Tibial nerve (tissue), 4 donors: ENCODE results near the gene NKAIN2.

Experiments used
- EP300 ChIP-seq, 2 donors: sonication (generic); formaldehyde crosslinking; IDR thresholded peaks; one replicate each; pipeline ENCODE4 v1.6.1; 2017; ENCODE audit warnings: antibody characterized with exemption in 2 of 2, mild to moderate bottlenecking in 1 of 2
- POLR2A ChIP-seq, 2 donors: fragments of 450-650 bp; IDR thresholded peaks; one replicate each; pipeline ENCODE4 v1.6.1; 2017; ENCODE audit warnings: antibody characterized with exemption in 2 of 2, mild to moderate bottlenecking in 2 of 2, moderate library complexity in 2 of 2
- TF ChIP-seq, protein P1 (sequence below), 5 experiments: fragments of 200-600 bp in 3 of 5; fragments of 450-650 bp in 2 of 5; sonication (generic) in 3 of 5; IDR thresholded peaks; one replicate each; pipeline ENCODE4 v1.5.1; 2016 to 2019; ENCODE audit warnings: antibody characterized with exemption in 5 of 5, mild to moderate bottlenecking in 3 of 5, moderate library complexity in 2 of 5

DNA sequence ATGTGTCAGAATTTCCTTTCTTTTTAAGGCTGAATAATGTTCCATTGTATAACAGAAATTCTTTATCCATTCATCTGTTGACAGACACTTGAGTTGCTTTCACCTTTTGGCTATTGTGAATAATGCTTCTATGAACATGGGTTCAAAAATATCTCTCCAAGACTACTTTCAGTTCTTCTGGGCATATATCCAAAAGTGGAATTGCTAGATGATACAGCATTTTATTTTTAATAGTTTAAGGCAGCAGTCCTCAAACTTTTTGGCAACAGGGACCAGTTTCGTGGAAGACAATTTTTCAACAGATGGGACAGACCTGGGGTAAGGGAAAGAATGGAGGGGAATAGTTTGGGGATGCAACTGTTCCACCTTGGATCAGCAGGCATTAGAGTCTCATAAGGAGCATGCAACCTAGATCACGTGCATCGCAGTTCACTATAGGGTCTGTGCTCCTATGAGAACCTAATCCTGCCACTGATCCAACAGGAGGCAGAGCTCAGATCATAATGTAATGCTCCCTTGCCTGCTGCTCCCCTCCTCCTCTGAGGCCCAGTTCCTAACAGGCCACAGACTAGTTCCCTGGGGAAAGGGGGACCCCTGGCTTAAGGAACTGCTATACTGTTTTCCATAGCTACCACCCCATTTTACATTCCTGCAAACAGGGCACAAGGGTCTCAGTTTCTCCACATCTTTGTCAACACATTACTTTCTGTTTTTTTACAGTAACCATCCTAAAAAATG is 918.6 kb downstream of the NKAIN2 start:
- TF ChIP-seq, protein P1, sequence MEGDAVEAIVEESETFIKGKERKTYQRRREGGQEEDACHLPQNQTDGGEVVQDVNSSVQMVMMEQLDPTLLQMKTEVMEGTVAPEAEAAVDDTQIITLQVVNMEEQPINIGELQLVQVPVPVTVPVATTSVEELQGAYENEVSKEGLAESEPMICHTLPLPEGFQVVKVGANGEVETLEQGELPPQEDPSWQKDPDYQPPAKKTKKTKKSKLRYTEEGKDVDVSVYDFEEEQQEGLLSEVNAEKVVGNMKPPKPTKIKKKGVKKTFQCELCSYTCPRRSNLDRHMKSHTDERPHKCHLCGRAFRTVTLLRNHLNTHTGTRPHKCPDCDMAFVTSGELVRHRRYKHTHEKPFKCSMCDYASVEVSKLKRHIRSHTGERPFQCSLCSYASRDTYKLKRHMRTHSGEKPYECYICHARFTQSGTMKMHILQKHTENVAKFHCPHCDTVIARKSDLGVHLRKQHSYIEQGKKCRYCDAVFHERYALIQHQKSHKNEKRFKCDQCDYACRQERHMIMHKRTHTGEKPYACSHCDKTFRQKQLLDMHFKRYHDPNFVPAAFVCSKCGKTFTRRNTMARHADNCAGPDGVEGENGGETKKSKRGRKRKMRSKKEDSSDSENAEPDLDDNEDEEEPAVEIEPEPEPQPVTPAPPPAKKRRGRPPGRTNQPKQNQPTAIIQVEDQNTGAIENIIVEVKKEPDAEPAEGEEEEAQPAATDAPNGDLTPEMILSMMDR (IDR thresholded peaks at IDR 0.05), result no peak
- no peak for TF ChIP-seq POLR2A (IDR thresholded peaks at IDR 0.05)
- no peak for TF ChIP-seq EP300 (IDR thresholded peaks at IDR 0.05)
